Liver (tissue), 9 donors: Measurements from ENCODE around the gene CDH4. TPM values are rescaled to one million over a fixed set of nuclear protein-coding genes. Genes with fewer than 3 reads are reported as not detected.

ENCODE experiments used
- DNase-seq: peaks from one replicate; pipeline ENCODE4 v3.0.0-alpha.2; 2017; ENCODE audit warnings: low spot score
- H3K27ac ChIP-seq, 2 donors: one replicate each; pipeline ENCODE4 v1.7.0; 2013; ENCODE audit warnings: inconsistent platforms in 2 of 2, low read length in 2 of 2, control low read depth in 1 of 2, low read depth in 1 of 2, mild to moderate bottlenecking in 1 of 2
- H3K27me3 ChIP-seq, 4 donors: one replicate each; pipeline versions ENCODE4 v1.6.1 to v1.7.0; 2013; ENCODE audit warnings: low read length in 3 of 4, inconsistent platforms in 1 of 4, mild to moderate bottlenecking in 1 of 4, moderate library complexity in 1 of 4; ENCODE audit not compliant: control insufficient read depth in 4 of 4, insufficient read depth in 4 of 4
- H3K36me3 ChIP-seq, 4 donors: one replicate each; pipeline versions ENCODE4 v1.6.1 to v1.7.0; 2013; ENCODE audit warnings: low read length in 3 of 4, mild to moderate bottlenecking in 3 of 4, low read depth in 1 of 4, moderate library complexity in 1 of 4; ENCODE audit not compliant: control insufficient read depth in 4 of 4, insufficient read depth in 3 of 4
- H3K4me1 ChIP-seq, 4 donors: one replicate each; pipeline versions ENCODE4 v1.6.1 to v1.7.0; 2013; ENCODE audit warnings: low read length in 3 of 4, mild to moderate bottlenecking in 3 of 4, moderate library complexity in 1 of 4; ENCODE audit not compliant: control insufficient read depth in 4 of 4, insufficient read depth in 4 of 4
- H3K4me3 ChIP-seq, 3 donors: one replicate each; pipeline versions ENCODE4 v1.6.1 to v1.7.0; 2013; ENCODE audit warnings: low read length in 3 of 3, control low read depth in 1 of 3, low read depth in 1 of 3, mild to moderate bottlenecking in 1 of 3
- H3K9ac ChIP-seq, 2 donors: one replicate each; pipeline ENCODE4 v1.7.0; 2013; ENCODE audit warnings: low read length in 2 of 2, mild to moderate bottlenecking in 2 of 2, moderate library complexity in 2 of 2, control low read depth in 1 of 2, low read depth in 1 of 2
- H3K9me3 ChIP-seq, 4 donors: one replicate each; pipeline versions ENCODE4 v1.6.1 to v1.7.0; 2013; ENCODE audit warnings: low read length in 3 of 4; ENCODE audit not compliant: control insufficient read depth in 4 of 4
- EGR1 ChIP-seq, 2 donors: IDR thresholded peaks; 2 replicates each; pipeline ENCODE4 v1.6.1; 2016 to 2018; ENCODE audit warnings: antibody characterized with exemption in 2 of 2, low read depth in 2 of 2
- FOXA1 ChIP-seq: IDR thresholded peaks from 2 replicates; pipeline ENCODE4 v1.6.1; 2016; ENCODE audit warnings: antibody characterized with exemption
- FOXA2 ChIP-seq: IDR thresholded peaks from 2 replicates; pipeline ENCODE4 v1.6.1; 2016; ENCODE audit warnings: antibody characterized with exemption
- GABPA ChIP-seq, 2 donors: IDR thresholded peaks in 1 of 2; conservative IDR thresholded peaks in 1 of 2; 2 replicates each; pipeline ENCODE4 v1.6.1; 2016; ENCODE audit warnings: antibody characterized with exemption in 2 of 2, mild to moderate bottlenecking in 1 of 2, moderate library complexity in 1 of 2
- HNF4A ChIP-seq, 2 donors: conservative IDR thresholded peaks; 2 replicates each; pipeline ENCODE4 v1.6.1; 2016; ENCODE audit warnings: antibody characterized with exemption in 2 of 2, mild to moderate bottlenecking in 2 of 2
- HNF4G ChIP-seq: IDR thresholded peaks from 2 replicates; pipeline ENCODE4 v1.6.1; 2016; ENCODE audit warnings: antibody characterized with exemption
- JUND ChIP-seq, 2 donors: IDR thresholded peaks; 2 replicates each; pipeline ENCODE4 v1.6.1; 2016; ENCODE audit warnings: antibody characterized with exemption in 2 of 2
- NR2F2 ChIP-seq: IDR thresholded peaks from 2 replicates; pipeline ENCODE4 v1.6.1; 2016; ENCODE audit warnings: antibody characterized with exemption
- RAD21 ChIP-seq, 2 donors: IDR thresholded peaks; 2 replicates each; pipeline ENCODE4 v1.6.1; 2016; ENCODE audit warnings: antibody characterized with exemption in 2 of 2, mild to moderate bottlenecking in 2 of 2
- SP1 ChIP-seq: IDR thresholded peaks from 2 replicates; pipeline ENCODE4 v1.6.1; 2018; ENCODE audit warnings: antibody characterized with exemption, mild to moderate bottlenecking
- TAF1 ChIP-seq: conservative IDR thresholded peaks from 2 replicates; pipeline ENCODE4 v1.6.1; 2016; ENCODE audit warnings: antibody characterized with exemption, mild to moderate bottlenecking
- WGBS: extraction: QIAGEN DNeasy Blood & Tissue Kit; methylation state at CpG from one replicate; pipeline ENCODE4 v1.1.7; 2013; 5-methylcytosine and 5-hydroxymethylcytosine counted together
- polyA plus RNA-seq, 2 donors: library from polyadenylated mRNA; stranded (reverse) in 1 of 2; unstranded in 1 of 2; fragments of 200-250 nt in 1 of 2; fragments of >200 nt in 1 of 2; fragmentation: Nextera tagmentation in 1 of 2; extraction: Ambion mirVana in 1 of 2; gene quantifications; one replicate each; pipeline versions ENCODE4 v1.2.1 to v1.2.3, GENCODE V29; 2013 to 2015
- total RNA-seq, 2 donors: library from RNA; depleted of rRNA; stranded (reverse); fragments of >200 nt; gene quantifications; one replicate each; pipeline ENCODE4 v1.2.3, GENCODE V29; 2014
- TF ChIP-seq, protein P1 (sequence below): IDR thresholded peaks from 2 replicates; pipeline ENCODE4 v1.6.1; 2016; ENCODE audit warnings: antibody characterized with exemption
- TF ChIP-seq, protein P2 (sequence below): IDR thresholded peaks from 2 replicates; pipeline ENCODE4 v1.6.1; 2016; ENCODE audit warnings: antibody characterized with exemption
- TF ChIP-seq, protein P3 (sequence below): IDR thresholded peaks from 2 replicates; pipeline ENCODE4 v1.6.1; 2016; ENCODE audit warnings: antibody characterized with exemption, mild to moderate bottlenecking
- TF ChIP-seq, protein P4 (sequence below): IDR thresholded peaks from 2 replicates; pipeline ENCODE4 v1.6.1; 2016; ENCODE audit warnings: antibody characterized with exemption
- TF ChIP-seq, protein P5 (sequence below): fragments of 150-350 bp; IDR thresholded peaks from 2 replicates; pipeline ENCODE4 v1.5.1; 2017; ENCODE audit warnings: improper control_type of control experiment, low read depth, low read length; ENCODE audit not compliant: missing input control
- donor health status: healthy.
- donor health status: healthy.
- donor health status: healthy.
- donor health status: healthy.
- donor health status: healthy.

The CDH4 gene
- total and polyA plus RNA-seq, 4 donors, result 0.03 to 0.25 (median 0.19) TPM; not detected in 1

DNA sequence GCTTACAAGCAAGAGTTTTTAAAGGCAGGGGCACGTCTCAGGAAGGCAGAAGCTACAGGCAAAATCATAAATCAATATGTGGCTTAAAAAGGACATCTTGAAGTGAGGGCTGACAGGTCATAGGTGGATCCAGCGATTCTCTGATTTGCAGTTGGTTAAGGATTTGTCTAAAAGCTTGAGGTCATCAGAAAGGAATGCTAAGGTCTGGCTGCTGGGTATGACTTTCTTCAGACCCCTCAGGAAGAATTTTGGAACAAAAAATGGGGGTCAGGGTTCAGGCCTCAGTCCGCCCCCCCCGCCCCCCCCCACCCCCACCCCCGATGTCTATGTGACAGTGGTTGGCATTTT lies 261.9 kb downstream of the CDH4 start:
- Histone ChIP-seq H3K27ac (no peak overlapping the region), H3K4me1 (no peaks in the 10 kb centered on the region), H3K27me3 (peaks cover 0 to 7% (median 0%) of the 10 kb centered on the region in 4 donors), H3K4me3 (no peak overlapping the region), H3K36me3 (no peaks in the 10 kb centered on the region), H3K9me3 (no peaks in the 10 kb centered on the region), H3K9ac (no peak overlapping the region)
- DNase-seq, result no peak
- TF ChIP-seq, protein P1, sequence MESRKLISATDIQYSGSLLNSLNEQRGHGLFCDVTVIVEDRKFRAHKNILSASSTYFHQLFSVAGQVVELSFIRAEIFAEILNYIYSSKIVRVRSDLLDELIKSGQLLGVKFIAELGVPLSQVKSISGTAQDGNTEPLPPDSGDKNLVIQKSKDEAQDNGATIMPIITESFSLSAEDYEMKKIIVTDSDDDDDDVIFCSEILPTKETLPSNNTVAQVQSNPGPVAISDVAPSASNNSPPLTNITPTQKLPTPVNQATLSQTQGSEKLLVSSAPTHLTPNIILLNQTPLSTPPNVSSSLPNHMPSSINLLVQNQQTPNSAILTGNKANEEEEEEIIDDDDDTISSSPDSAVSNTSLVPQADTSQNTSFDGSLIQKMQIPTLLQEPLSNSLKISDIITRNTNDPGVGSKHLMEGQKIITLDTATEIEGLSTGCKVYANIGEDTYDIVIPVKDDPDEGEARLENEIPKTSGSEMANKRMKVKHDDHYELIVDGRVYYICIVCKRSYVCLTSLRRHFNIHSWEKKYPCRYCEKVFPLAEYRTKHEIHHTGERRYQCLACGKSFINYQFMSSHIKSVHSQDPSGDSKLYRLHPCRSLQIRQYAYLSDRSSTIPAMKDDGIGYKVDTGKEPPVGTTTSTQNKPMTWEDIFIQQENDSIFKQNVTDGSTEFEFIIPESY, result no peak
- no peak for TF ChIP-seq FOXA2
- no peak for TF ChIP-seq RAD21 (IDR thresholded peaks at IDR 0.05)
- TF ChIP-seq TAF1, result no peak
- TF ChIP-seq, protein P2, sequence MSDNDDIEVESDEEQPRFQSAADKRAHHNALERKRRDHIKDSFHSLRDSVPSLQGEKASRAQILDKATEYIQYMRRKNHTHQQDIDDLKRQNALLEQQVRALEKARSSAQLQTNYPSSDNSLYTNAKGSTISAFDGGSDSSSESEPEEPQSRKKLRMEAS, result no peak
- TF ChIP-seq, protein P3, sequence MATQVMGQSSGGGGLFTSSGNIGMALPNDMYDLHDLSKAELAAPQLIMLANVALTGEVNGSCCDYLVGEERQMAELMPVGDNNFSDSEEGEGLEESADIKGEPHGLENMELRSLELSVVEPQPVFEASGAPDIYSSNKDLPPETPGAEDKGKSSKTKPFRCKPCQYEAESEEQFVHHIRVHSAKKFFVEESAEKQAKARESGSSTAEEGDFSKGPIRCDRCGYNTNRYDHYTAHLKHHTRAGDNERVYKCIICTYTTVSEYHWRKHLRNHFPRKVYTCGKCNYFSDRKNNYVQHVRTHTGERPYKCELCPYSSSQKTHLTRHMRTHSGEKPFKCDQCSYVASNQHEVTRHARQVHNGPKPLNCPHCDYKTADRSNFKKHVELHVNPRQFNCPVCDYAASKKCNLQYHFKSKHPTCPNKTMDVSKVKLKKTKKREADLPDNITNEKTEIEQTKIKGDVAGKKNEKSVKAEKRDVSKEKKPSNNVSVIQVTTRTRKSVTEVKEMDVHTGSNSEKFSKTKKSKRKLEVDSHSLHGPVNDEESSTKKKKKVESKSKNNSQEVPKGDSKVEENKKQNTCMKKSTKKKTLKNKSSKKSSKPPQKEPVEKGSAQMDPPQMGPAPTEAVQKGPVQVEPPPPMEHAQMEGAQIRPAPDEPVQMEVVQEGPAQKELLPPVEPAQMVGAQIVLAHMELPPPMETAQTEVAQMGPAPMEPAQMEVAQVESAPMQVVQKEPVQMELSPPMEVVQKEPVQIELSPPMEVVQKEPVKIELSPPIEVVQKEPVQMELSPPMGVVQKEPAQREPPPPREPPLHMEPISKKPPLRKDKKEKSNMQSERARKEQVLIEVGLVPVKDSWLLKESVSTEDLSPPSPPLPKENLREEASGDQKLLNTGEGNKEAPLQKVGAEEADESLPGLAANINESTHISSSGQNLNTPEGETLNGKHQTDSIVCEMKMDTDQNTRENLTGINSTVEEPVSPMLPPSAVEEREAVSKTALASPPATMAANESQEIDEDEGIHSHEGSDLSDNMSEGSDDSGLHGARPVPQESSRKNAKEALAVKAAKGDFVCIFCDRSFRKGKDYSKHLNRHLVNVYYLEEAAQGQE, result no peak
- no peak for TF ChIP-seq JUND (IDR thresholded peaks at IDR 0.05)
- no peak for TF ChIP-seq HNF4G
- TF ChIP-seq EGR1 (IDR thresholded peaks at IDR 0.05; ENCODE audit: low read depth in 2 of 2), result no peak
- TF ChIP-seq FOXA1, result no peak
- TF ChIP-seq GABPA (IDR thresholded peaks at IDR 0.05 in 1 of 2, conservative IDR thresholded peaks at IDR 0.05 in 1 of 2), result no peak
- TF ChIP-seq, protein P4, sequence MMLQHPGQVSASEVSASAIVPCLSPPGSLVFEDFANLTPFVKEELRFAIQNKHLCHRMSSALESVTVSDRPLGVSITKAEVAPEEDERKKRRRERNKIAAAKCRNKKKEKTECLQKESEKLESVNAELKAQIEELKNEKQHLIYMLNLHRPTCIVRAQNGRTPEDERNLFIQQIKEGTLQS, result no peak
- no peak for TF ChIP-seq NR2F2
- no peak for TF ChIP-seq SP1
- no peak for TF ChIP-seq HNF4A (conservative IDR thresholded peaks at IDR 0.05)
- WGBS, result 54% methylated on average over 5 of the region's 5 CpGs

DNA sequence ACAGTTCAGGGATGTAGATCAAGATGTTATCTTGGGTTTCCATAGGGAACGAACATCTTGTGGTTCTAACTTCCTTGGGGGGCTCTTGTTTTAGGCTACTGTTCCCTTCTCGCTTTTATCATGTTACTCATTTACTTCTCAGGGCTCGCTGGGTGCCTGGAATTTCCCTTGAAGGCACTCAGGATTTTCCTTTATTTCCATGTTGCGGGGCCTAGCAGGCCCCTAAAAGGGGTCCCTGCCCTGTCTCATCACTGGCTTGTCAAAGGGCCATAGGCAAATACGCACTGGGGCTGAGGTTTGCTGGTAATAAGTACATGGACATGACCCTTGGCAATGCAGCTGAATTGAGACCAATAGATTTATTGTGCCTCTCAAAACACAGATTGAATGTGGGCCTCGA lies 262.3 kb downstream of the CDH4 start:
- H3K9me3 ChIP-seq, result no peaks in the 10 kb centered on the region
- H3K27ac ChIP-seq, result no peak overlapping the region
- no peak for TF ChIP-seq SP1
- TF ChIP-seq, protein P4, result no peak
- no peak for TF ChIP-seq FOXA1
- no peak for TF ChIP-seq TAF1
- TF ChIP-seq RAD21 (IDR thresholded peaks at IDR 0.05), result no peak
- TF ChIP-seq, protein P5, sequence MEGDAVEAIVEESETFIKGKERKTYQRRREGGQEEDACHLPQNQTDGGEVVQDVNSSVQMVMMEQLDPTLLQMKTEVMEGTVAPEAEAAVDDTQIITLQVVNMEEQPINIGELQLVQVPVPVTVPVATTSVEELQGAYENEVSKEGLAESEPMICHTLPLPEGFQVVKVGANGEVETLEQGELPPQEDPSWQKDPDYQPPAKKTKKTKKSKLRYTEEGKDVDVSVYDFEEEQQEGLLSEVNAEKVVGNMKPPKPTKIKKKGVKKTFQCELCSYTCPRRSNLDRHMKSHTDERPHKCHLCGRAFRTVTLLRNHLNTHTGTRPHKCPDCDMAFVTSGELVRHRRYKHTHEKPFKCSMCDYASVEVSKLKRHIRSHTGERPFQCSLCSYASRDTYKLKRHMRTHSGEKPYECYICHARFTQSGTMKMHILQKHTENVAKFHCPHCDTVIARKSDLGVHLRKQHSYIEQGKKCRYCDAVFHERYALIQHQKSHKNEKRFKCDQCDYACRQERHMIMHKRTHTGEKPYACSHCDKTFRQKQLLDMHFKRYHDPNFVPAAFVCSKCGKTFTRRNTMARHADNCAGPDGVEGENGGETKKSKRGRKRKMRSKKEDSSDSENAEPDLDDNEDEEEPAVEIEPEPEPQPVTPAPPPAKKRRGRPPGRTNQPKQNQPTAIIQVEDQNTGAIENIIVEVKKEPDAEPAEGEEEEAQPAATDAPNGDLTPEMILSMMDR, result no peak
- TF ChIP-seq, protein P1, result no peak
- TF ChIP-seq FOXA2, result no peak
- no peak for TF ChIP-seq NR2F2
- no peak overlapping the region for H3K4me3 ChIP-seq
- peaks cover 0 to 4% (median 0%) of the 10 kb centered on the region in 4 donors for H3K27me3 ChIP-seq
- WGBS, result 58% methylated on average over 6 of the region's 6 CpGs
- H3K36me3 ChIP-seq, result no peaks in the 10 kb centered on the region
- DNase-seq, result no peak
- no peak overlapping the region for H3K9ac ChIP-seq
- H3K4me1 ChIP-seq, result no peaks in the 10 kb centered on the region
